Gastrocnemius medialis (tissue), 4 donors: Measurements from ENCODE around the gene OGG1. TPM values are rescaled to one million over a fixed set of nuclear protein-coding genes. Genes with fewer than 3 reads are reported as not detected.

ENCODE experiments used
- ATAC-seq, 2 donors: fragments of 150-250 bp; one replicate each; pipeline ENCODE4 v1.9.1; 2016
- DNase-seq, 2 donors: peaks; one replicate each; pipeline ENCODE4 v3.0.0-alpha.2; 2019
- H3K27ac ChIP-seq, 4 donors: fragments of 200-600 bp; sonication (generic); 1 replicate in 1 of 4; 2 replicates in 3 of 4; pipeline ENCODE4 v1.5.1; 2016 to 2018; ENCODE audit warnings: mild to moderate bottlenecking in 2 of 4, moderate library complexity in 1 of 4
- H3K27me3 ChIP-seq, 3 donors: fragments of 200-600 bp; sonication (generic) in 2 of 3; 1 replicate in 1 of 3; 2 replicates in 2 of 3; pipeline versions ENCODE4 v1.5.1 to v1.6.0; 2016 to 2019; ENCODE audit warnings: mild to moderate bottlenecking in 1 of 3, moderate library complexity in 1 of 3
- H3K36me3 ChIP-seq, 2 donors: fragments of 200-600 bp; sonication (generic) in 1 of 2; one replicate each; pipeline ENCODE4 v1.5.1; 2017 to 2018
- H3K4me1 ChIP-seq, 2 donors: fragments of 200-600 bp; sonication (generic) in 1 of 2; one replicate each; pipeline ENCODE4 v1.5.1; 2016 to 2017; ENCODE audit warnings: mild to moderate bottlenecking in 2 of 2
- H3K4me3 ChIP-seq, 4 donors: fragments of 200-600 bp; sonication (generic) in 3 of 4; 1 replicate in 1 of 4; 2 replicates in 3 of 4; pipeline ENCODE4 v1.5.1; 2016 to 2019; ENCODE audit warnings: mild to moderate bottlenecking in 2 of 4
- H3K9me3 ChIP-seq, 3 donors: fragments of 200-600 bp; sonication (generic) in 2 of 3; 1 replicate in 1 of 3; 2 replicates in 2 of 3; pipeline ENCODE4 v1.5.1; 2016 to 2019
- CTCF ChIP-seq, 5 experiments: fragments of 450-650 bp in 3 of 5; fragments of 200-600 bp in 2 of 5; sonication (generic) in 2 of 5; IDR thresholded peaks in 4 of 5; conservative IDR thresholded peaks in 1 of 5; 1 replicate in 4 of 5; 2 replicates in 1 of 5; pipeline ENCODE4 v1.5.1; 2016 to 2019; ENCODE audit warnings: antibody characterized with exemption in 5 of 5, mild to moderate bottlenecking in 3 of 5, moderate library complexity in 3 of 5
- POLR2A ChIP-seq, 2 donors: fragments of 450-650 bp; IDR thresholded peaks; one replicate each; pipeline ENCODE4 v1.6.1; 2017; ENCODE audit warnings: antibody characterized with exemption in 2 of 2, mild to moderate bottlenecking in 2 of 2, moderate library complexity in 2 of 2
- in situ Hi-C, 4 donors: fragments of 200-750 bp; cut with MboI; loops; one replicate each; pipeline versions ENCODE4 v1.15.0 to v1.8.0; 2017; ENCODE audit warnings: low sequenced_read_pairs in 4 of 4
- intact Hi-C: fragments of 100-400 bp; cut with DNase I; formaldehyde crosslinking; loops from one replicate; pipeline ENCODE4 v1.15.1; 2023; ENCODE audit warnings: low total_unique reads
- total RNA-seq, 4 donors: library from RNA; depleted of rRNA; stranded (reverse); fragments of >200 nt; gene quantifications; one replicate each; pipeline versions ENCODE4 v1.1.0 to v1.2.3, GENCODE V29; 2016

Gene OGG1
- total RNA-seq, 4 donors from 2014 or later, result 4.1 to 13.3 (median 7.4) TPM

DNA sequence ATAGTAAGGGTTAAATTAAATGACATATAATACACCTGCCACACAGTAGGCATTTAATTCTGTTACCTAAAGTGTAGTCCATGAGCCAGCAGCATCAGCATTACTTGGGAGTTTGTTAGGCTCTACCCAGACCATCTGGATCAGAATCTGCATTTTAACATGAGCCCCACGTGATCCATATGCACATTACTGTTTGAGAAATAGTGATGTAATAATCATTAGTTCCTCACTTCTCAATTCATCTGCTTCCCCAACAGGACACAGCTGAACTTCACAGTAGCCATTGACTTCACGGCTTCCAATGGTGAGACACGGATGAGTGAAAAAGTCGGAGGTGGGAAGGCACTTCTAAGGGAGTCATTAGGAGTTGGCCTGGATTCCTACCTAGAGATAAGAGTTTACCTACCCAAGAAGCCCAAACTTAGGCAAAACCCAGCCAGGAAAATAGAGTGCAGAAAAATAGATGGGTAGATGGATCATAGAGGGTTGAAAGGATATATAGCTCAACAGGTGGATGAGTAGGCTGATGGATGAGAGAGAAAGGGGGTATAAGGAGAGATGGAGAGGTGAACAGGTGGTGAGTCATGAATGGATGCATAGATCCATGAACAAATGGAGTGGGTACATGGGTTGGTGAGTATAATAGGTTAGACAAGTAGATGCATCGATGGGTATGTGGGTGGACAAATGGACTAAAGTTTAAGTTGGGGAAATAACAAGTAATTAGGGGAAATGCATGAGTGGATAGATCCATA, 32.8 kb upstream of the OGG1 start:
- no peaks in the 10 kb centered on the region for H3K9me3 ChIP-seq
- DNase-seq (no peak), ATAC-seq (peak in 1 of 2 donors; percentile 10)
- no peaks in the 10 kb centered on the region for H3K27me3 ChIP-seq
- H3K4me1 ChIP-seq, result no peaks in the 10 kb centered on the region
- H3K27ac ChIP-seq, result no peak overlapping the region
- intact Hi-C loops, result no loop called here
- H3K4me3 ChIP-seq, result no peak overlapping the region
- TF ChIP-seq CTCF (IDR thresholded peaks at IDR 0.05 in 4 of 5, conservative IDR thresholded peaks at IDR 0.05 in 1 of 5) (no peak), POLR2A (IDR thresholded peaks at IDR 0.05) (no peak)
- in situ Hi-C loops, result no loop called here
- H3K36me3 ChIP-seq, result no peaks in the 10 kb centered on the region

GRCh38 chr3:9717563-9717962, 32.2 kb upstream of the OGG1 start:
- Histone ChIP-seq H3K9me3 (no peaks in the 10 kb centered on the region), H3K4me3 (no peak overlapping the region), H3K27ac (no peak overlapping the region), H3K27me3 (no peaks in the 10 kb centered on the region), H3K36me3 (no peaks in the 10 kb centered on the region), H3K4me1 (no peaks in the 10 kb centered on the region)
- ATAC-seq (no peak), DNase-seq (no peak)
- in situ Hi-C loops, result no loop called here
- intact Hi-C loops, result no loop called here
- TF ChIP-seq POLR2A (IDR thresholded peaks at IDR 0.05) (no peak), CTCF (IDR thresholded peaks at IDR 0.05 in 4 of 5, conservative IDR thresholded peaks at IDR 0.05 in 1 of 5) (no peak)

DNA sequence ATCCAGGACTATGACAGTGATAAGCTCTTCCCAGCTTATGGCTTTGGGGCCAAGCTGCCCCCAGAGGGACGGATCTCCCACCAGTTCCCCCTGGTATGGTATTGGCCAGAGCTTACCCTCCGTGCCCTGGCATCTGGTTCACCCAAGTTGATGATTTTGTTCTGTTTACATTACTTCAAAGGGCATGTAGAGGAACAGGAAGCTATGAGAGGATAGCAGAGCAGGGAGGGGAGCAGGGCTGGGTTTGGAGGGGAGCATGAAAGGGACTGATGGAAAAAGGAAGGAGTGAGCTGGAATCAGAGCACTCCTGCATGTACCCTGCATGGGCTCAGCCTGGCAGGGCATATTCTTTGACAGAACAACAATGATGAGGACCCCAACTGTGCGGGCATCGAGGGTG, 31.6 kb upstream of the OGG1 start:
- H3K4me1 ChIP-seq, result no peaks in the 10 kb centered on the region
- no peaks in the 10 kb centered on the region for H3K9me3 ChIP-seq
- TF ChIP-seq CTCF (IDR thresholded peaks at IDR 0.05 in 4 of 5, conservative IDR thresholded peaks at IDR 0.05 in 1 of 5) (no peak), POLR2A (IDR thresholded peaks at IDR 0.05) (no peak)
- no peak overlapping the region for H3K27ac ChIP-seq
- no peak overlapping the region for H3K4me3 ChIP-seq
- DNase-seq (no peak), ATAC-seq (no peak)
- intact Hi-C loops (no loop called here), in situ Hi-C loops (no loop called here)
- H3K27me3 ChIP-seq, result no peaks in the 10 kb centered on the region
- no peaks in the 10 kb centered on the region for H3K36me3 ChIP-seq

GRCh38 chr3:9721015-9721699, 28.6 kb upstream of the OGG1 start:
- TF ChIP-seq CTCF (IDR thresholded peaks at IDR 0.05 in 4 of 5, conservative IDR thresholded peaks at IDR 0.05 in 1 of 5) (no peak), POLR2A (IDR thresholded peaks at IDR 0.05) (no peak)
- Histone ChIP-seq H3K27me3 (no peaks in the 10 kb centered on the region), H3K27ac (no peak overlapping the region), H3K4me3 (no peak overlapping the region), H3K36me3 (no peaks in the 10 kb centered on the region), H3K4me1 (no peaks in the 10 kb centered on the region), H3K9me3 (no peaks in the 10 kb centered on the region)
- intact Hi-C loops (no loop called here), in situ Hi-C loops (no loop called here)
- DNase-seq (no peak), ATAC-seq (no peak)
